Gastroesophageal sphincter (tissue), 4 donors: ENCODE data around the gene BAZ2B. TPM values are rescaled to one million over a fixed set of nuclear protein-coding genes. Genes with fewer than 3 reads are reported as not detected.

ENCODE experiments used
- ATAC-seq: fragments of 150-250 bp; one replicate; pipeline ENCODE4 v1.9.1; 2016; ENCODE audit warnings: mild to moderate bottlenecking, moderate library complexity
- H3K27ac ChIP-seq, 4 donors: fragments of 200-600 bp; sonication (generic) in 3 of 4; 1 replicate in 3 of 4; 2 replicates in 1 of 4; pipeline ENCODE4 v1.5.1; 2016 to 2019
- H3K27me3 ChIP-seq: fragments of 200-600 bp; sonication (generic); one replicate; pipeline ENCODE4 v1.5.1; 2019
- H3K36me3 ChIP-seq, 2 donors: fragments of 200-600 bp; sonication (generic); one replicate each; pipeline ENCODE4 v1.5.1; 2019; ENCODE audit warnings: control low read depth in 1 of 2
- H3K4me1 ChIP-seq, 3 donors: fragments of 200-600 bp; sonication (generic); 1 replicate in 2 of 3; 2 replicates in 1 of 3; pipeline ENCODE4 v1.5.1; 2016 to 2019; ENCODE audit warnings: control low read depth in 2 of 3
- H3K4me3 ChIP-seq, 2 donors: fragments of 200-600 bp; sonication (generic); one replicate each; pipeline ENCODE4 v1.5.1; 2019; ENCODE audit warnings: mild to moderate bottlenecking in 1 of 2, moderate library complexity in 1 of 2
- H3K9me3 ChIP-seq, 3 donors: fragments of 200-600 bp; sonication (generic); one replicate each; pipeline ENCODE4 v1.5.1; 2017 to 2019; ENCODE audit warnings: control low read depth in 2 of 3
- CTCF ChIP-seq, 4 experiments: fragments of 200-600 bp in 2 of 4; fragments of 450-650 bp in 2 of 4; sonication (generic) in 1 of 4; IDR thresholded peaks; one replicate each; pipeline ENCODE4 v1.5.1; 2017 to 2019; ENCODE audit warnings: antibody characterized with exemption in 4 of 4, mild to moderate bottlenecking in 2 of 4, moderate library complexity in 2 of 4
- EP300 ChIP-seq: sonication (generic); formaldehyde crosslinking; IDR thresholded peaks from one replicate; pipeline ENCODE4 v1.6.1; 2017; ENCODE audit warnings: antibody characterized with exemption, mild to moderate bottlenecking
- POLR2A ChIP-seq, 2 donors: fragments of 450-650 bp; IDR thresholded peaks; one replicate each; pipeline ENCODE4 v1.6.1; 2017; ENCODE audit warnings: antibody characterized with exemption in 2 of 2, mild to moderate bottlenecking in 2 of 2, moderate library complexity in 1 of 2
- POLR2AphosphoS5 ChIP-seq: sonication (generic); formaldehyde crosslinking; IDR thresholded peaks from one replicate; pipeline ENCODE4 v1.6.1; 2017; ENCODE audit warnings: antibody characterized with exemption
- WGBS, 2 donors: methylation state at CpG; one replicate each; pipeline ENCODE4 v1.1.5; 2018; ENCODE audit warnings: low coverage in 1 of 2; 5-methylcytosine and 5-hydroxymethylcytosine counted together
- total RNA-seq, 4 donors: library from RNA; depleted of rRNA; stranded (reverse); fragments of >200 nt; gene quantifications; one replicate each; pipeline ENCODE4 v1.1.0, GENCODE V29; 2016

BAZ2B gene
- total RNA-seq, 4 donors from 2014 or later = 77.9 to 198 (median 113) TPM

GRCh38 chr2:159442159-159442852, 174.0 kb downstream of the BAZ2B start:
- peaks cover 5 to 79% of the 10 kb centered on the region in 2 donors for H3K36me3 ChIP-seq
- no peaks in the 10 kb centered on the region for H3K9me3 ChIP-seq
- no peak overlapping the region for H3K27ac ChIP-seq
- no peak overlapping the region for H3K4me3 ChIP-seq
- no peaks in the 10 kb centered on the region for H3K27me3 ChIP-seq
- no peak for TF ChIP-seq CTCF (IDR thresholded peaks at IDR 0.05)
- TF ChIP-seq POLR2AphosphoS5 = no peak
- no peak for TF ChIP-seq POLR2A (IDR thresholded peaks at IDR 0.05)
- no peak for TF ChIP-seq EP300
- 75 to 92% methylated on average over 2 of the region's 2 CpGs for WGBS, 2 donors
- no peaks in the 10 kb centered on the region for H3K4me1 ChIP-seq
- no peak for ATAC-seq

- no peak for ATAC-seq
- Histone ChIP-seq H3K9me3 (no peaks in the 10 kb centered on the region), H3K4me3 (no peak overlapping the region), H3K4me1 (no peaks in the 10 kb centered on the region), H3K36me3 (peaks cover 5 to 79% of the 10 kb centered on the region in 2 donors), H3K27ac (no peak overlapping the region), H3K27me3 (no peaks in the 10 kb centered on the region)
- TF ChIP-seq POLR2A (IDR thresholded peaks at IDR 0.05) (no peak), POLR2AphosphoS5 (no peak), EP300 (no peak), CTCF (IDR thresholded peaks at IDR 0.05) (no peak)
- WGBS, 2 donors = 30 to 33% methylated on average over 1 of the region's 1 CpG
Measured at GRCh38 chr2:159441182-159441581, 175.2 kb downstream of the BAZ2B start.

GRCh38 chr2:159439421-159439820, 176.9 kb downstream of the BAZ2B start:
- ATAC-seq = no peak
- TF ChIP-seq POLR2AphosphoS5 (no peak), EP300 (no peak), POLR2A (IDR thresholded peaks at IDR 0.05) (no peak), CTCF (IDR thresholded peaks at IDR 0.05) (no peak)
- Histone ChIP-seq H3K36me3 (peaks cover 5 to 70% of the 10 kb centered on the region in 2 donors), H3K27me3 (no peaks in the 10 kb centered on the region), H3K9me3 (no peaks in the 10 kb centered on the region), H3K4me3 (no peak overlapping the region), H3K4me1 (no peaks in the 10 kb centered on the region), H3K27ac (no peak overlapping the region)

GRCh38 chr2:159438720-159439353, 177.5 kb downstream of the BAZ2B start:
- Histone ChIP-seq H3K4me3 (no peak overlapping the region), H3K27ac (no peak overlapping the region), H3K9me3 (no peaks in the 10 kb centered on the region), H3K4me1 (peaks cover 0 to under 1% (median 0%) of the 10 kb centered on the region in 3 donors), H3K36me3 (peaks cover 5 to 64% of the 10 kb centered on the region in 2 donors), H3K27me3 (no peaks in the 10 kb centered on the region)
- 81 to 84% methylated on average over 5 of the region's 5 CpGs for WGBS, 2 donors
- no peak for ATAC-seq
- TF ChIP-seq CTCF (IDR thresholded peaks at IDR 0.05) (no peak), POLR2AphosphoS5 (no peak), POLR2A (IDR thresholded peaks at IDR 0.05) (no peak), EP300 (no peak)

DNA sequence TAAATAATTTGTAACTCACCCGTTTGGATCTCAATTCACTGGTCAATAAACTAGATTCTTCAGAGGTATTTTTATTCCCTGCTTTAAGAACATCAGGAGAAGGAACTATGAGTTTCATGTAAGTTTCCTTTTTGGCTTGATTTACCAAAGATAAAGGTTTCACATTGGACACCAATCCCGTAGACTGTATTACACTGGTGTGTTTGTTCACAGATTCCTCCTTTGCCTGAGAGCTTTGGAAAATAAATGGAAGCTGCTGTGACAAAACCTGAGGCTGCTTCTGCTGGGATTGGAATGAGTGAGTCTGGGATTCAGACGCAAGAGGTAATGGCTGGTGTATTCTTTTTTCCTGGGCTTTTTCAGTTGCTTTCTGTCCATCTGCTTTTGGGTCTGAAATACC, 178.1 kb downstream of the BAZ2B start:
- 80 to 88% methylated on average over 3 of the region's 3 CpGs for WGBS, 2 donors
- TF ChIP-seq POLR2AphosphoS5 (no peak), POLR2A (IDR thresholded peaks at IDR 0.05) (no peak), CTCF (IDR thresholded peaks at IDR 0.05) (no peak), EP300 (no peak)

More for the DNA sequence above, 178.1 kb downstream of the BAZ2B start:
- Histone ChIP-seq H3K36me3 (peaks cover 5 to 59% of the 10 kb centered on the region in 2 donors), H3K9me3 (no peaks in the 10 kb centered on the region), H3K27me3 (no peaks in the 10 kb centered on the region), H3K27ac (no peak overlapping the region), H3K4me1 (peaks cover 0 to 4% (median 0%) of the 10 kb centered on the region in 3 donors), H3K4me3 (no peak overlapping the region)
- ATAC-seq = no peak
